Osteocyte (in vitro differentiated cells): ENCODE results near the gene SUGP1. TPM values are rescaled to one million over a fixed set of nuclear protein-coding genes. Genes with fewer than 3 reads are reported as not detected.

Experiments used
- DNase-seq: peaks from one replicate; pipeline ENCODE4 v3.0.0; 2021; ENCODE audit warnings: mixed read lengths; ENCODE audit not compliant: unreplicated experiment; ENCODE audit errors: extremely low spot score
- H3K27ac Mint-ChIP-seq: one replicate; pipeline ENCODE4 v1.8.0; 2021; ENCODE audit warnings: mild to moderate bottlenecking, mixed read lengths; ENCODE audit not compliant: unreplicated experiment
- H3K27me3 Mint-ChIP-seq: one replicate; pipeline ENCODE4 v1.8.0; 2021; ENCODE audit warnings: mixed read lengths; ENCODE audit not compliant: unreplicated experiment
- H3K36me3 Mint-ChIP-seq: one replicate; pipeline ENCODE4 v1.8.0; 2021; ENCODE audit warnings: mixed read lengths; ENCODE audit not compliant: unreplicated experiment
- H3K4me1 Mint-ChIP-seq: one replicate; pipeline ENCODE4 v1.8.0; 2021; ENCODE audit warnings: mixed read lengths; ENCODE audit not compliant: unreplicated experiment
- H3K4me3 Mint-ChIP-seq: one replicate; pipeline ENCODE4 v1.8.0; 2021; ENCODE audit warnings: mild to moderate bottlenecking, moderate library complexity, mixed read lengths; ENCODE audit not compliant: unreplicated experiment
- H3K9me3 Mint-ChIP-seq: one replicate; pipeline ENCODE4 v1.8.0; 2021; ENCODE audit warnings: mixed read lengths; ENCODE audit not compliant: unreplicated experiment
- total RNA-seq: library from RNA; stranded (reverse); gene quantifications from 2 replicates; pipeline ENCODE4 v1.2.1, GENCODE V29; 2021
- TF ChIP-seq, protein P1 (sequence below): fragments of 200-600 bp; sonication (generic); IDR thresholded peaks from 2 replicates; pipeline ENCODE4 v1.5.0; 2021; ENCODE audit warnings: antibody characterized with exemption, mild to moderate bottlenecking, moderate library complexity

The SUGP1 gene
- total RNA-seq, 1 donor from 2014 or later, result 71.7 TPM

DNA sequence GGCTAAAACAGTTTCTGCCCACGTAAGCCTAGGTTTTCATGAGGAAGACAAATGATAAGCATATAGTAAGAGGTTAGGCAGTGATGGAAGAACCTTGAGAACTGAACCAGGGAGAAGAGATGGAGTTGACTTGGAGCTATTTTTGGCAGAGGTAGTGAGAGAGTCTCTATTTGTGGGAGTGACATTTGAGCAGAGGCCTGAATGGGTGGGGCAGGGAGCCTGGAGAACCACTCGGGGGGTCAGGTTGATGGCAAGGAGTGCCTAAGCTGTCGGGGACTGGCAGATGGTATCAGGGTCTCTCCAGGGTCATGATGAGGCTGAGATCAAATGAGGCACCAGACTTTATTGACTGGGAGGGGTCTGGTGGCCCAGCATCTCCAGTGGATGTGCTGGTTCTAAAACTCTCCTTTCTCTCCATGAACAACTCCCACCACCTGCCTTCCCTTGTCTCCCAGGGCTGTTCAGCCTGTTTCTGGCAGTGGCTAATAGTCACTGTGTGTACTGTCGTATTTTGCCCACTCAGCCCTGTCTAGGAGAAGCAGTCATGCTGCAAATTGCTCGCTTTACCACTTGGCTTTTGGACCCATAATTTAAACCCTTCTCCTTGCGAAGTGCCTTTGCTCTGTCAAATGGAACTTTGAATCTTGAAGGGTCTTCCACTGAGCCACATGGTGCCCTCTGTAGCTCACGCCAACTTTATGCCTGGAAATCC lies 3.9 kb upstream of the SUGP1 start:
- peaks cover 22% of the 10 kb centered on the region for H3K4me1 Mint-ChIP-seq
- no peaks in the 10 kb centered on the region for H3K9me3 Mint-ChIP-seq
- peaks cover 24% of the 10 kb centered on the region for H3K36me3 Mint-ChIP-seq
- TF ChIP-seq, protein P1, sequence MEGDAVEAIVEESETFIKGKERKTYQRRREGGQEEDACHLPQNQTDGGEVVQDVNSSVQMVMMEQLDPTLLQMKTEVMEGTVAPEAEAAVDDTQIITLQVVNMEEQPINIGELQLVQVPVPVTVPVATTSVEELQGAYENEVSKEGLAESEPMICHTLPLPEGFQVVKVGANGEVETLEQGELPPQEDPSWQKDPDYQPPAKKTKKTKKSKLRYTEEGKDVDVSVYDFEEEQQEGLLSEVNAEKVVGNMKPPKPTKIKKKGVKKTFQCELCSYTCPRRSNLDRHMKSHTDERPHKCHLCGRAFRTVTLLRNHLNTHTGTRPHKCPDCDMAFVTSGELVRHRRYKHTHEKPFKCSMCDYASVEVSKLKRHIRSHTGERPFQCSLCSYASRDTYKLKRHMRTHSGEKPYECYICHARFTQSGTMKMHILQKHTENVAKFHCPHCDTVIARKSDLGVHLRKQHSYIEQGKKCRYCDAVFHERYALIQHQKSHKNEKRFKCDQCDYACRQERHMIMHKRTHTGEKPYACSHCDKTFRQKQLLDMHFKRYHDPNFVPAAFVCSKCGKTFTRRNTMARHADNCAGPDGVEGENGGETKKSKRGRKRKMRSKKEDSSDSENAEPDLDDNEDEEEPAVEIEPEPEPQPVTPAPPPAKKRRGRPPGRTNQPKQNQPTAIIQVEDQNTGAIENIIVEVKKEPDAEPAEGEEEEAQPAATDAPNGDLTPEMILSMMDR, result no peak
- no peak overlapping the region for H3K4me3 Mint-ChIP-seq
- DNase-seq, result no peak
- H3K27ac Mint-ChIP-seq, result peak overlapping the region; percentile 32
- no peaks in the 10 kb centered on the region for H3K27me3 Mint-ChIP-seq

DNA sequence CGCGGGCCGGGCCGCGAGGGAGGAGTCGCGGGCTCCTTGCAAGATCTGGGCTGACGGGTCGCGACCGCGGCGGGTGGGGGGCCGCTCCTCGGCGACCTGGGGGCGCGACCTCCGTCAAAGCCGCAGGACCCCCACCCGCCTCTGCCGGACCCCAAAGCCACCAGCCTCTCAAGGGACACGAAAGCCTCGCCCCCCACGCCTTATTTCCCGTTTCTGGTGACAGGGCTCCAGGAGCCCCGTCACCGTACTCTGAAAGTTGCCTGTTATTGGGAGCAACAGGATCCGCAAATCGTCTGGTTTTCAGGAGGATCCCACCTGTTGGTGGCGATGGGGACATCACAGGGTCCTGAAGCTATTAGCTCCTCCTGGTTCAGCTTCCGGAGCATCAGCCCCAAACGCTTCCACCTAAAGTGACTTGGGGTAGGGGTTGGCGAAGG lies 850 bp upstream of the SUGP1 start:
- H3K4me3 Mint-ChIP-seq, result peak overlapping the region; percentile 98
- no peak for DNase-seq
- no peaks in the 10 kb centered on the region for H3K27me3 Mint-ChIP-seq
- no peaks in the 10 kb centered on the region for H3K9me3 Mint-ChIP-seq
- H3K36me3 Mint-ChIP-seq, result peaks cover 21% of the 10 kb centered on the region
- peaks cover 31% of the 10 kb centered on the region for H3K4me1 Mint-ChIP-seq
- peak overlapping the region; percentile 88 for H3K27ac Mint-ChIP-seq
- TF ChIP-seq, protein P1, result no peak

DNA sequence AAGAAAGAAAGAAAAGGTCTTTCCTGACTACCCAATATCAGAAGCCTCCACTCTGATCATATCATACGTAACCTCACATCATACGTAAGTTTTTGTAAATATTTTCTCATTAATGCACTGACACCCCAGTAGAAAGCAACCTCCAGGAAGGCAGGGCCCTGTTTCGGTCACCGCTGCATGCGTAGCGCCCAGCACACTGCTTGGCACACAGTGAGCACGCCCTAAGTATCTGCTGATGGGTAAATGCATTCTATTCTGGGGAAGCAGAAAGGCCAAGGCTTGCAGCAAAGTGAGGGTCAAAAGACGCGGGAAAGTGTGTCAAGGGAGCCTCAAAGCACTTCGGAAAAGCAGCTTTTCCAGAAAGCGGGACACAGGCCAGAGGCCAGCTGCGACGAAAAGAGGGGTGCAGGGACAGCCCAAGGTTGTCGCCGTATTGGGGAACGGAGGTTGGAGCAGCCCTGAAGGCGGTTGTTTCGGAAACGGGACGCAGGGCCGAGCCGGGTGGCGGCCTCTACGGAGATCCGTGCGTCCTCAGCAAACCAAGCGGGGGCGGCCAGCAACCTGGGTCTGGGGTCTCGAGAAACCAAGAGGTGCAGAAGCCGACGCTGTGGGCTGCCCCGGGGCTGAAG lies 463 bp downstream of the SUGP1 start:
- peak overlapping the region; percentile 98 for H3K4me3 Mint-ChIP-seq
- TF ChIP-seq, protein P1, result no peak
- H3K36me3 Mint-ChIP-seq, result peaks cover 23% of the 10 kb centered on the region
- peaks cover 31% of the 10 kb centered on the region for H3K4me1 Mint-ChIP-seq
- no peaks in the 10 kb centered on the region for H3K9me3 Mint-ChIP-seq
- H3K27me3 Mint-ChIP-seq, result no peaks in the 10 kb centered on the region
- H3K27ac Mint-ChIP-seq, result peak overlapping the region; percentile 100
- no peak for DNase-seq

DNA sequence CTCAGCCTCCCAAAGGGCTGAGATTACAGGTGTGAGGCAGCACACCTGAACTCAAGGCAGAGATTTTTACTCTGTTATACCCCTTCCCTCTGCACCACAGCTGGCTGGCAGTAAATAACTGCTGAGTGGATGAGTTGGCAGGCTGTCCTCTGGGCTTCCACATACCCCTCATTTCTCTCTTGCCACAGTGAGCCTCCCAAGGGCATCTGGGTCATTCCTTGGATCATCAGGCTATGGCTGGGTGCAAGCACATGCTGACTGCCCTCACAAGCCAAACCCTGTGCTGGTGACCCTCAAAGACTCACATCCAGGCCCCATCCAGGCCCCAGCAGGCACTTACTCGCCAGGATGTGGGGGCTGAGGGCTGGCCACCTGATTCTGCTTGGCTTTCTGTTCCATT lies 4.2 kb downstream of the SUGP1 start:
- DNase-seq, result no peak
- Mint-ChIP-seq H3K27ac (no peak overlapping the region), H3K27me3 (no peaks in the 10 kb centered on the region)

DNA sequence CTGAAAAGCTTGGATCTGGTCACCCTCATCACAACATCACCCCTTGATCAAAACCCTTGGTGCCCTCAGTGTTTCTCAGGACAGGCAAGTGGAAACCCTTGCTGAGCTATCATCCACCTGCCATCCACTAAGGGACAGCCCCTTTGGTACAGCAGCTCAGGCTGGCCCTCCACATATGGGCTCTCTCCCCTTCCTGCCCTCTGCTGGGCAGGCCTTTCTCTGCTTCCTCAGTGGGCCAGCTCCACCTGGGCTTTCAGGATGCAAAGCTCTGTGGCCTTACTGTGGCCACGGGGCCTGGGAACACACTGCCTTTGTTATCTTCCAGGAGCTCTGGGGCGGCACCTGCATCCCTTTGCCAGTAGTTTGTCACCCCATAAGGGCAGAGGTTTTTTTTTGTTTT lies 4.9 kb downstream of the SUGP1 start:
- Mint-ChIP-seq H3K36me3 (peaks cover 21% of the 10 kb centered on the region), H3K4me3 (no peak overlapping the region), H3K27ac (no peak overlapping the region), H3K9me3 (no peaks in the 10 kb centered on the region), H3K4me1 (peaks cover 15% of the 10 kb centered on the region), H3K27me3 (no peaks in the 10 kb centered on the region)
- no peak for DNase-seq
- TF ChIP-seq, protein P1, result no peak

More for the DNA sequence above, 4.2 kb downstream of the SUGP1 start:
- no peaks in the 10 kb centered on the region for H3K9me3 Mint-ChIP-seq
- peaks cover 20% of the 10 kb centered on the region for H3K36me3 Mint-ChIP-seq
- H3K4me1 Mint-ChIP-seq, result peaks cover 15% of the 10 kb centered on the region
- H3K4me3 Mint-ChIP-seq, result no peak overlapping the region
- TF ChIP-seq, protein P1, result no peak
